Activated CD4-positive, alpha-beta memory T cell treated with anti-CD3 and anti-CD28 coated beads for 36 hours (primary cell): ENCODE data around the gene IL1RN. TPM values are rescaled to one million over a fixed set of nuclear protein-coding genes. Genes with fewer than 3 reads are reported as not detected.

Source experiments
- CTCF ChIA-PET: fragments of 350-600 bp; sonication (Branson Sonifier 250); formaldehyde crosslinking; loops from one replicate; lab custom pipeline; 2021; ENCODE audit warnings: antibody characterized with exemption, inconsistent platforms; lab: Charles Lee
- POLR2A ChIA-PET: fragments of 350-600 bp; sonication (Branson Sonifier 250); formaldehyde crosslinking; loops from one replicate; lab custom pipeline; 2021; ENCODE audit warnings: antibody characterized with exemption; lab: Charles Lee
- DNase-seq: peaks from one replicate; pipeline ENCODE4 v3.0.0-alpha.2; 2020
- H3K27ac Mint-ChIP-seq: one replicate; pipeline ENCODE4 v1.8.0; 2021; ENCODE audit warnings: mixed read lengths
- H3K27me3 Mint-ChIP-seq: one replicate; pipeline ENCODE4 v1.8.0; 2021; ENCODE audit warnings: mixed read lengths
- H3K36me3 Mint-ChIP-seq: one replicate; pipeline ENCODE4 v1.8.0; 2021; ENCODE audit warnings: mixed read lengths
- H3K4me1 Mint-ChIP-seq: one replicate; pipeline ENCODE4 v1.8.0; 2021; ENCODE audit warnings: low read depth, mixed read lengths
- H3K4me3 Mint-ChIP-seq: one replicate; pipeline ENCODE4 v1.8.0; 2021; ENCODE audit warnings: mild to moderate bottlenecking, mixed read lengths
- H3K9me3 Mint-ChIP-seq: one replicate; pipeline ENCODE4 v1.8.0; 2021; ENCODE audit warnings: mixed read lengths
- intact Hi-C: fragments of 100-400 bp; cut with micrococcal nuclease; formaldehyde crosslinking; loops from one replicate; pipeline ENCODE4 v1.15.1; 2023
- total RNA-seq, 2 experiments: library from RNA; stranded (reverse); gene quantifications; one replicate each; pipeline ENCODE4 v1.2.3, GENCODE V29; 2021

The IL1RN gene
- total RNA-seq, 2 experiments from 2014 or later, result 9.8 to 10.5 TPM

DNA sequence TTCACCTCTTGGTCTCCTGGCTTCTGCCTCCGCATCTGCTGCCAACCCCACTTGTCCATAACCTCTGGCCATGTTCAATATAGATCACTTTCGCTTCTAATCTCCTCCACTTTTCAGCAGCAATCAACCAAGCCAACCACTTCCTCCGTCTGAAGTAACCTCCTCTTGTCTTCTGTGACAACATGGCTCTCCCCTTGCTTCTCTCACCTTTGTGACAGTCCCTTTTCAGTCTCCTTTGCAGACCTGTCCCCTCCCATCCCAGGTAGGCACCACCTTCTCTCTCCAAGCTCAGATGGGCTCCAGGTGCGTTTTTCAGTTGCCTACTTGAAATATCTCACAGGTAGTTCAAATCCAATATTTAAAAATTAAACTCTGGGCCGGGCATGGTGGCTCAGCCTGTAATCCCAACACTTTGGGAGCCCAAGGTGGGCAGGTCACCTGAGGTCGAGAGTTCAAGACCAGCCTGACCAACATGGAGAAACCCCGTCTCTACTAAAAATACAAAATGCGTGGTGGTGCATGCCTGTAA lies 41.7 kb downstream of the IL1RN start:
- Mint-ChIP-seq H3K27ac (peak overlapping the region; percentile 94), H3K36me3 (peaks cover 13% of the 10 kb centered on the region), H3K4me3 (peak overlapping the region; percentile 61), H3K27me3 (no peaks in the 10 kb centered on the region), H3K9me3 (peaks cover 6% of the 10 kb centered on the region), H3K4me1 (peaks cover 71% of the 10 kb centered on the region)
- intact Hi-C loops, result no loop called here
- CTCF ChIA-PET, result interaction anchor here (1.2 to 4.8 kb wide), 2 partner anchors 30 to 31 kb away, joined by 3 to 37 read pairs; no protein-coding TSS in a partner anchor
- POLR2A ChIA-PET, result no interaction called here
- DNase-seq, result peak; percentile 52

DNA sequence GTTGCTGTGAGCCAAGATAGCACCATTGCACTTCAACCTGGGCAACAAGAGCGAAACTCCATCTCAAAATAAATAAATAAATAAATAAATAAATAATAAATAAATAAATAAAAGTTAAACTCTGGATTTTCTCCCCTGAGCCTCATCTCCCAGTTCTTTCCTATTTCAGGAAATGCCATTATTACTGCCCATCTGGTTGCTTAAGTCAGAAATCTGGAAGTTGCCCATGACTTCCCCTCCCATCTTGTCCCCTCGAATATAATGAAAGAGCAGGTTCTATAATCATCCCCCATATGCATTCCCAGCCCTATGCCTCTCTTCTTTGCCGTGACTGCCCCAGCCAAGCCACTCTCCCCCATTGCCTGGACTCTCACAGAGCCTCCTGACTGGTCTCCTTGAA lies 42.2 kb downstream of the IL1RN start:
- intact Hi-C loops, result no loop called here
- Mint-ChIP-seq H3K4me3 (no peak overlapping the region), H3K9me3 (peaks cover 6% of the 10 kb centered on the region), H3K4me1 (peaks cover 68% of the 10 kb centered on the region), H3K36me3 (peaks cover 18% of the 10 kb centered on the region), H3K27me3 (no peaks in the 10 kb centered on the region), H3K27ac (peak overlapping the region; percentile 24)
- ChIA-PET CTCF (no interaction called here), POLR2A (no interaction called here)
- DNase-seq, result no peak

DNA sequence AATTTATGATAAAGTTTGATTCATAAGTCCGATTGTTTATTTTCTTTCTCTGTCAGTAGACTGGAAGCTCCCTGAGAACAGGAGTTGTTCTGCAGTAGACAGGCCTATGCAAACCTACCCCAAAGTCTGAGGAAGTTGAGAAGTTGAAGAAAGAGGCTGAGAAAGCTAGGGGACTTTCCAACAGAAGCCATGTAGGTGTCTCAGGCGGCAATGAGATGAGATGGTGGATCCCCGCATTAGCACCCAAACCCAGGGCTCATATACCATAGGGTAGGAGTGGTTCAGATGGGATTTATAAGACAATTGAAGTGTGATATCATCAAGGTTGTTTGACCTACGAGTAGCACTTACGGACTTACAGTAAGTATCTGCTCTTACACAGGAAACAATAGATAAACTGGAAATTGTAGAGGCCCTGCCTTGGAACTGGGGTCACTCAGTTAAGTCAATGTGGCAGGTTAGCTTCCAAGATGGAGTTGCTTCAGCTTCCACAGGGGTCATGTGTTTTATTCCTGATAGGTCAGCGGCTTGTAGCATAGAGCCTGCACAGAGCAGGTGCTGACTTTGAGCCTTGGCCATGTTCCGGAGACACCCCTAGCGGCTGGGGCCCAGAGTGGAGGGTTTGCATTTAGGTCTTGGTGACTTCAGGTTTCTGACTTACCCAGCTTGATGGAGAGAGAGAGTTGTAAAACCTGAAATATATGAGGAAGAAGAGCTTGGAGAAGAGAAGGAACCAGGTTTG lies 44.1 kb downstream of the IL1RN start:
- Mint-ChIP-seq H3K4me3 (no peak overlapping the region), H3K4me1 (peaks cover 73% of the 10 kb centered on the region), H3K36me3 (peaks cover 35% of the 10 kb centered on the region), H3K27me3 (peaks cover 2% of the 10 kb centered on the region), H3K27ac (peak overlapping the region; percentile 79), H3K9me3 (peaks cover 6% of the 10 kb centered on the region)
- intact Hi-C loops, result no loop called here
- DNase-seq, result peak; percentile 34
- POLR2A ChIA-PET, result interaction anchor here (5.3 kb wide), 1 partner anchor 14 kb away, joined by 74 read pairs; no protein-coding TSS in a partner anchor
- CTCF ChIA-PET, result interaction anchor here (1.1 to 6.1 kb wide), 3 partner anchors 27 to 34 kb away, joined by 3 to 118 read pairs (median 31); no protein-coding TSS in a partner anchor

DNA sequence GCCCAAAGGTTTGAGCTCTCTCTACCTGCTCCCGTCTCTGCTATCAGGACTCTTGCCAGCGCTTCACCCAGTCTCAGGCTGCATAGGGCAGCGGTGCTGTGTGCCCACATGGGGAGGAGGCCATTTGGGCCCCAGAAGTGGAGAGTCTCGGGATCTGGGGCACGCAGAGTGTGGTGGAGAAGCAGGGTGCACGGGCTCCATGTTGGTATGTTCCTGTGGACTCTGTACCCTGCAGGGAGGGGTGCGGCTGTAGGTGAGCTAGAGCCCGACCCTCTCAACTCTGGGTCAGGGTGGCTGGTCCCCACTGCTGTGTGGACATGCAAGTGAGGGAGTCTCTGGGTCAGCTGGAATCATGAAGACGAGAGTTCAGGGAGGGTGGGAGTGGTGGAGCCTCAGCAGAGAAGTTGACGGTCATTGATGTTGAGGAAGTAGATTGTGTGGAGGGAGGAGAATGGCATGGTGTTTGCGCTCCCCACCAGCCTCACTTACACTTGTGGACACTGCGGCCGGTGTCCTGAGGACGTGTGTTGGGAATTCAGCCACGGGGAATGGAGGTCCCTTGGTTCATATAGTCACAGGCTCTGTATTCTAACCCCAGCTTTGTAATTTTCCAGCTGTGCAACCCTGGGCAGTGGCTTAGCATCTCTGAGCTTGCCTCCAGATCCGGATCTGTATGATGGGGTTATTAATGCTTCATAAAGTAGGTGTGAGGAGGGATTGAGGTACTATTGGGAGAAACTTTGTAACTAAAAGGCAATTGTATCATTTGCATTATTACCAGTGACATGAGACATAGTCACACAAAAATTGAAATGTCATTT lies 45.5 kb downstream of the IL1RN start:
- Mint-ChIP-seq H3K27ac (peak overlapping the region; percentile 94), H3K4me3 (peak overlapping the region; percentile 95), H3K4me1 (peaks cover 74% of the 10 kb centered on the region), H3K27me3 (peaks cover 2% of the 10 kb centered on the region), H3K9me3 (peaks cover 6% of the 10 kb centered on the region), H3K36me3 (peaks cover 45% of the 10 kb centered on the region)
- DNase-seq, result no peak
- CTCF ChIA-PET, result interaction anchor here (0.6 to 6.1 kb wide), 13 partner anchors 9 to 217 kb away, joined by 3 to 118 read pairs (median 6); no protein-coding TSS in a partner anchor
- intact Hi-C loops, result loop anchor here (1.0 kb wide), 1 partner anchor 15 kb away; no protein-coding TSS in a partner anchor
- POLR2A ChIA-PET, result interaction anchor here (1.0 to 5.3 kb wide), 7 partner anchors 8 to 62 kb away, joined by 3 to 74 read pairs (median 14); no protein-coding TSS in a partner anchor

DNA sequence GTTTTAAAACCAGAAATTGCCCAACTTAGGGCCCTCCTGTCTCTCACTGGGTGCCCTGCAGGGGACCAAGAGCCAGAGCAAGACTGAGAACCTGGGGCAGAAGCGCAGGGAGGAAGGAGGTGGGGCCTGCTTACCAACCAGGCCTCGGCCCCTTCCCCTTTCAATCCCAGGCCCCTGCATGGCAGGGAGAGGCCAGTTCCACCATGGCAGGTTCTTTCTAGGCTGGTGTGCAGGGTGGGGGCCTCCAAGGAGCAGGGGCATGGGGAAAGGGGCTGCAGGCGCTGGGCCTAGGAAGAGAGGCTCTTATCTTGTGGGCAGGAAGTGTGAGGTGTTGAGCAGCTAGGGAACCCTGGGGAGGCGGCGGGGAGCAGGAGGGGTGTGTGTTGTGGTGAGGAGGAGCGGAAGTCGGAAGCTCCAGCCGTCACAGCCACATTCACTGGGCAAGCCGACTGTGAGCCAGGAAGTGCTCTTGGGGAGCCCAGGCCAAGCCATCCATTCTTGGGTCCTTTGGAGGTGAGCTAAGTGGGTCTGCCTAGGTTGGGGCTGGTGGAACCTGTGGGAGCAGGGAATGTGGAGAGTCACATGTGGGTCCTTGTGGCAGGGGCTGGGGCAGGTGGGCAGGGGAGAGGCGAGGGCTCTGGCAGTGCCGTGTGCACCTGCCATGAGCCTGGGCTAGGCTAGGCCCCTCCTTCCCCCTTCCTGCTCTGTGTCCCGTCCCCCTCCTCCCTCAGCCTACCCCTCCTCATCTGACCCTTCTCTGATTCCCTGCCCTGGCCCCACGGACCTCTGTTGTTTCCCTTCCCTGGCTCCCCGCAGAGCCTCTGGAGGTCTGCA lies 46.4 kb downstream of the IL1RN start, which contains the start of gene PSD4:
Gene PSD4, plus strand, starts transcription at position 430 of the 834 bp plus-strand sequence. CDS start 8,486 bp downstream, outside the sequence.
- peak within 1 kb of the TSS; percentile 95 for H3K4me3 Mint-ChIP-seq
- intact Hi-C loops, result loop anchor here (1.0 to 2.0 kb wide), 5 partner anchors 15 to 89 kb away; no protein-coding TSS in a partner anchor
- ChIA-PET POLR2A (interaction anchor here (1.0 to 5.3 kb wide), 14 partner anchors 9 to 189 kb away, joined by 3 to 74 read pairs (median 10); no protein-coding TSS in a partner anchor), CTCF (interaction anchor here (0.8 to 6.1 kb wide), 17 partner anchors 8 to 216 kb away, joined by 3 to 118 read pairs (median 6); no protein-coding TSS in a partner anchor)
- peaks cover 74% of the 10 kb centered on the region for H3K4me1 Mint-ChIP-seq
- H3K27me3 Mint-ChIP-seq, result peaks cover 2% of the 10 kb centered on the region
- H3K36me3 Mint-ChIP-seq, result peaks cover 52% of the 10 kb centered on the region
- H3K27ac Mint-ChIP-seq, result peak within 1 kb of the TSS; percentile 94
- peaks cover 6% of the 10 kb centered on the region for H3K9me3 Mint-ChIP-seq
- DNase-seq, result peak; percentile 95

DNA sequence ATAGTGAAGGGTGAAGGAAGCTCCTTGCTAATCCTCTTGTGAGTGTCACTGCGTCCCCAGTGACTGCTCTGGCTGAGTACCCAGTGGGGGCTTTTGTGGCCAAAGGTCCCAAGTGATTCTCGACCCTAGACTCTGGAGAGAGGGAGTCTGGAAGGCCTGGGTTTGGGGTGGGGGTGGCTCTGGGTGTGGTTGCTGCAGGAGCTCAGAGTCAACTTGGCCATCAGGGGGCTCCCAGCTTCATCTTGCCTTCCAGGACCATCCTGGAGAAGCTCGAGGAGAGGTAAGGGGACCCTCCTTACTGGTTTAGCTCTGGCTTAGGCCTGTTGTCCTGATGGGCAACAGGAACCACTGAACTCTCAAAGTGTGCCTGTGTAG lies 47.0 kb downstream of the IL1RN start:
- POLR2A ChIA-PET, result interaction anchor here (0.7 to 5.3 kb wide), 18 partner anchors 7 to 189 kb away, joined by 3 to 74 read pairs (median 8); no protein-coding TSS in a partner anchor
- Mint-ChIP-seq H3K4me3 (peak overlapping the region; percentile 95), H3K36me3 (peaks cover 55% of the 10 kb centered on the region), H3K4me1 (peaks cover 76% of the 10 kb centered on the region), H3K27ac (peak overlapping the region; percentile 94), H3K27me3 (peaks cover 2% of the 10 kb centered on the region), H3K9me3 (peaks cover 6% of the 10 kb centered on the region)
- DNase-seq, result peak; percentile 40
- intact Hi-C loops, result loop anchor here (1.0 to 2.0 kb wide), 4 partner anchors 36 to 90 kb away; no protein-coding TSS in a partner anchor
- CTCF ChIA-PET, result interaction anchor here (0.8 to 6.1 kb wide), 17 partner anchors 8 to 216 kb away, joined by 3 to 118 read pairs (median 6); no protein-coding TSS in a partner anchor

DNA sequence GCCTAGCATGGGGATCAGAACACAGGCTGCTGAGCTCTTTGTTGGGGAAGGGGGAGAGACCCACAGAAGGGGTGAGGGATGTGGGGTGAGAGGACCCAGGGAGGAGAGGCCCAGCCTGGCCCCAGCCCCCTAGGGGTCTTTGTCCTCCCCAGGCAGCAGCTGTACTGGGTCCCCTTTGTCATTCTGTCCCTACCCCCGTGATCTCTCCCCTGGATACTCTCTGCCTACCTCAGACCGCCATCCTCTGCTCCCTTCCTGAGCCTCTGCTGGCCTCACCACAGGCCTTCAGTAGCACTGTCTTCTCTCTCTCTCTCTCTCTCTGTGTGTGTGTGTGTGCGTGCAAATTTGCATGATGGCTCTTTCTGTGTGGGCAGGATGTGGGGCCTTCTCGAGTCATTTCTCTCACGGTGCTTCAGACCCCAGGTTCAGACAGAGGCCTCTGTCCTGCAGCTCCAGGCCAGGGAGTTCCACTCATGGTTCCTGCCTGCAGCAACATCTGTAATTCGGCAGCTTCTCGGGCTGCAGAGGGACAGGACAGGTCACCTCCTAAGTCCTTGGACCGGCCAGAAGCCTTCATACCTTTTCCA lies 47.7 kb downstream of the IL1RN start:
- DNase-seq, result peak; percentile 90
- intact Hi-C loops, result loop anchor here (2.0 kb wide), 3 partner anchors 66 to 90 kb away; no protein-coding TSS in a partner anchor
- peaks cover 2% of the 10 kb centered on the region for H3K27me3 Mint-ChIP-seq
- H3K36me3 Mint-ChIP-seq, result peaks cover 54% of the 10 kb centered on the region
- POLR2A ChIA-PET, result interaction anchor here (0.7 to 5.3 kb wide), 18 partner anchors 8 to 190 kb away, joined by 3 to 74 read pairs (median 8); no protein-coding TSS in a partner anchor
- H3K4me3 Mint-ChIP-seq, result peak overlapping the region; percentile 95
- CTCF ChIA-PET, result interaction anchor here (0.9 to 6.1 kb wide), 18 partner anchors 9 to 429 kb away, joined by 3 to 118 read pairs (median 6); no protein-coding TSS in a partner anchor
- H3K9me3 Mint-ChIP-seq, result peaks cover 6% of the 10 kb centered on the region
- H3K4me1 Mint-ChIP-seq, result peaks cover 77% of the 10 kb centered on the region
- H3K27ac Mint-ChIP-seq, result peak overlapping the region; percentile 94

DNA sequence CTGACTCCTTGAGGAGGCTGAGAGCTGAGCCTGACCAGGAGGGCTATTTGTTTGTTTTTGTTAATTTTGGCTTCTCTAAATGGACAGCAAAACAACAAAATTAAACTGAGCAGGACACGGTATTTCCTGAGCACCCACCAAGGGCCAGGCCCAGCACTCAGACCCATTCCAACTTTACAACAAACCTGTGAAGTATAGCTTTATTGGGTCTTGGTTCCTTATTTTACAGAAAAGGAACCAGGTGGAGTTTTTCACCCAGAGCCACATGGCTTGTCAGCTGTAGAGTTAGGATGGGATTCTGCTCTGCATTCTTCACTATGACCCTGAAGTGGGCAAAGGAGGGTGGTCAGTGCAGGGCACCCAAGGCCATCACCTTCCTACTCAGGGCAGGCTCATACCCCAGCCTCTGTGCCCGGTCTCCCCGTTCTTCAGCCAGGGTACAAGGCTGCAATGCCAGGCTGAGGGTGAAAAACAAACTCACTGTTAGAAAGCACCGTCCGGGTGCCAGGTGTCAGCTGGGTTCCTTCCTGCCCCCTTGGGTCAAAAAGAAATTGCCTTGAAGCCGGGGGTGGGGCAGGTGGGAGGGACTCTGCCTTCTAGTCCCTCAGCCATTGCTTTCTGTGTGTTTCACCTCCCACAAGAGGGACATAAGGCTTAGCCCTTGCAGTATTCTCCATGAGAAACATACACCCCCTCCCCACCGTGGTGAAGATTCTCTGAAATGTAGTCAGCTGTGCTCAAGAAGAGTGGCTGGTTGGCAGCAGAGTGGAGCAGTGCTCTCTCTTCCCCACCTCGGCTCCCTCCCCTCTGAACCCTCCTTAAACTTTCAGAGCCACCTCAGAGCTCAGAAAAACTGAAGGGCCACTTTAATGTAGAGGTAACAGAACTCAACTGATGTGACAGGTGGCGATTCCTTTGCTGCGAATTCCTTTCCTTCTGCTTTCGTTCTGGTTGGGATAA lies 48.6 kb downstream of the IL1RN start:
- intact Hi-C loops, result loop anchor here (2.0 kb wide), 3 partner anchors 65 to 91 kb away; no protein-coding TSS in a partner anchor
- peak; percentile 63 for DNase-seq
- Mint-ChIP-seq H3K4me1 (peaks cover 83% of the 10 kb centered on the region), H3K9me3 (peaks cover 5% of the 10 kb centered on the region), H3K36me3 (peaks cover 61% of the 10 kb centered on the region), H3K27me3 (peaks cover 2% of the 10 kb centered on the region), H3K27ac (peak overlapping the region; percentile 94), H3K4me3 (peak overlapping the region; percentile 95)
- POLR2A ChIA-PET, result interaction anchor here (0.7 to 5.3 kb wide), 12 partner anchors 8 to 72 kb away, joined by 3 to 74 read pairs (median 11); no protein-coding TSS in a partner anchor
- CTCF ChIA-PET, result interaction anchor here (0.7 to 6.1 kb wide), 12 partner anchors 8 to 428 kb away, joined by 3 to 118 read pairs (median 7); no protein-coding TSS in a partner anchor

DNA sequence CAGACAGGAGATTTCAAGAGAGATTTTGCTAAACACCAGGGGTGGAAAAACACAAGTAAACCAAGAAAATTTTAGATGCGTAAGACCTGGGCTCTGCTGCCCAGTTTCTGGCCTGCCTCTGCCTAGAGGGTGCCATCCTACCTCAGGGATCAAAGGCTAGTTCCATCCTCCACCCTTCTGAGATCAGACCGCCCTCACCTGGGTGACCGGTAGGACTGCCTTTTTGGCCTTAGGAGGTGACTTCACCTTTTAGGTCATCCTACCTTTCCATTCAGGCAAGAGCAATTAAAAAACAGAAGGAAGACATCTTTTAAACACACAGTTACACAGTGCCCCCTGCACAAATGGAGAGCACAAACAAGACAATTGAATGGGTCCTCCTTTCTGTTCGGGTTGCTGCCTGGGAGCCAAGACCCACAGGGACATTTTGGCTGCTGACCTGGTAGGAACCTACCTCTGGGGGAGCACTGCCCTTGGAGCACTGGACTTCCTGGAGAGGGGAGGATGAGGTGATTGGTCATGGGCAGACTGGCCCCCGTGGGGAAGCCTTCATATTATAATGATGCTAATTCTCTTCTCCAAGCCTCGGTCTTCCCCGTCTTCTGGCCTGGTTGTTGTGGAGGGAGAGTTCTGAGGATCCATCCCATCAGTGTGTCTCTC lies 49.4 kb downstream of the IL1RN start:
- CTCF ChIA-PET, result interaction anchor here (0.7 to 6.1 kb wide), 4 partner anchors 11 to 97 kb away, joined by 3 to 118 read pairs (median 24); no protein-coding TSS in a partner anchor
- peak overlapping the region; percentile 95 for H3K4me3 Mint-ChIP-seq
- peaks cover 58% of the 10 kb centered on the region for H3K36me3 Mint-ChIP-seq
- POLR2A ChIA-PET, result interaction anchor here (1.6 to 5.3 kb wide), 3 partner anchors 14 to 38 kb away, joined by 4 to 74 read pairs (median 12); no protein-coding TSS in a partner anchor
- H3K27me3 Mint-ChIP-seq, result peaks cover 2% of the 10 kb centered on the region
- no peak for DNase-seq
- intact Hi-C loops, result no loop called here
- H3K27ac Mint-ChIP-seq, result peak overlapping the region; percentile 77
- H3K9me3 Mint-ChIP-seq, result no peaks in the 10 kb centered on the region
- peaks cover 83% of the 10 kb centered on the region for H3K4me1 Mint-ChIP-seq
